Breast epithelium (tissue), 4 donors: ENCODE measurements around the gene CLIP1. TPM values are rescaled to one million over a fixed set of nuclear protein-coding genes. Genes with fewer than 3 reads are reported as not detected.
"Not testable (repeated sequence)": the region's sequence is repeated elsewhere in the genome, so short reads cannot be mapped to it uniquely, and the experiment has no call there.

Experiments used
- DNase-seq, 2 donors: peaks; one replicate each; pipeline ENCODE4 v3.0.0-alpha.2; 2019; ENCODE audit warnings: low spot score in 2 of 2
- H3K27ac ChIP-seq, 2 donors: fragments of 200-600 bp; sonication (generic) in 1 of 2; one replicate each; pipeline ENCODE4 v1.5.1; 2016 to 2019; ENCODE audit warnings: mild to moderate bottlenecking in 1 of 2
- H3K27me3 ChIP-seq, 2 donors: fragments of 200-600 bp; sonication (generic) in 1 of 2; one replicate each; pipeline versions ENCODE4 v1.5.1 to v1.6.0; 2017 to 2019; ENCODE audit warnings: control low read depth in 1 of 2, mild to moderate bottlenecking in 1 of 2
- H3K36me3 ChIP-seq: fragments of 200-600 bp; one replicate; pipeline ENCODE4 v1.5.1; 2019
- H3K4me1 ChIP-seq, 2 donors: fragments of 200-600 bp; sonication (generic); one replicate each; pipeline ENCODE4 v1.5.1; 2016 to 2019; ENCODE audit warnings: control low read depth in 1 of 2
- H3K4me3 ChIP-seq, 3 donors: fragments of 200-600 bp; sonication (generic); 1 replicate in 2 of 3; 2 replicates in 1 of 3; pipeline ENCODE4 v1.5.1; 2016 to 2019; ENCODE audit warnings: mild to moderate bottlenecking in 3 of 3, moderate library complexity in 2 of 3
- H3K9me3 ChIP-seq, 2 donors: fragments of 200-600 bp; sonication (generic) in 1 of 2; one replicate each; pipeline ENCODE4 v1.5.1; 2016 to 2019; ENCODE audit warnings: control low read depth in 1 of 2
- POLR2A ChIP-seq: fragments of 450-650 bp; IDR thresholded peaks from one replicate; pipeline ENCODE4 v1.6.1; 2016; ENCODE audit warnings: antibody characterized with exemption, mild to moderate bottlenecking, moderate library complexity
- POLR2AphosphoS5 ChIP-seq, 3 donors: sonication (generic); formaldehyde crosslinking; IDR thresholded peaks; one replicate each; pipeline ENCODE4 v1.6.1; 2017; ENCODE audit warnings: antibody characterized with exemption in 3 of 3
- intact Hi-C: fragments of 100-400 bp; cut with DNase I; formaldehyde crosslinking; loops from one replicate; pipeline ENCODE4 v1.15.1; 2023; ENCODE audit warnings: low total_unique reads
- total RNA-seq, 3 donors: library from RNA; depleted of rRNA; stranded (reverse); fragments of >200 nt; gene quantifications; one replicate each; pipeline ENCODE4 v1.1.0, GENCODE V29; 2016
- TF ChIP-seq, protein P1 (sequence below), 3 donors: fragments of 450-650 bp; IDR thresholded peaks; one replicate each; pipeline ENCODE4 v1.5.1; 2016 to 2017; ENCODE audit warnings: antibody characterized with exemption in 3 of 3, mild to moderate bottlenecking in 3 of 3, moderate library complexity in 3 of 3

CLIP1 gene
- total RNA-seq, 3 donors from 2014 or later: 86.9 to 126 (median 108) TPM

DNA sequence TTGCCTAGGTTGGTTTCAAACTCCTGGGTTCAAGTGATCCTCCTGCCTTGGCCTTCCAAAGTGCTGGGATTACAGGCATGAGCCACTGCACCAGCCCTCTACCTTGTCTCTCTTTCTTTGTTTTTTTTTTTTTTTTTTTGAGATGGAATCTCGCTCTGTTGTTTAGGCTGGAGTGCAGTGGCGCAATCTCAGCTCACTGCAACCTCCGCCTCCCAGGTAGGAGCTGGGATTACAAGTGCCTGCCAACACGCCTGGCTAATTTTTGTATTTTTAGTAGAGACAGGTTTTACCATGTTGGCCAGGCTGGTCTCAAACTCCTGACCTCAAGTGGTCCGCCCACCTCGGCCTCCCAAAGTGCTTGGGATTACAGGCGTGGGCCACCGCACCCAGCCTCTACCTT is 16.4 kb upstream of the CLIP1 start:
- H3K4me1 ChIP-seq, H3K4me3 ChIP-seq, H3K27me3 ChIP-seq, DNase-seq, H3K27ac ChIP-seq, H3K36me3 ChIP-seq, H3K9me3 ChIP-seq, intact Hi-C loops: not testable (repeated sequence)
- TF ChIP-seq, protein P1, sequence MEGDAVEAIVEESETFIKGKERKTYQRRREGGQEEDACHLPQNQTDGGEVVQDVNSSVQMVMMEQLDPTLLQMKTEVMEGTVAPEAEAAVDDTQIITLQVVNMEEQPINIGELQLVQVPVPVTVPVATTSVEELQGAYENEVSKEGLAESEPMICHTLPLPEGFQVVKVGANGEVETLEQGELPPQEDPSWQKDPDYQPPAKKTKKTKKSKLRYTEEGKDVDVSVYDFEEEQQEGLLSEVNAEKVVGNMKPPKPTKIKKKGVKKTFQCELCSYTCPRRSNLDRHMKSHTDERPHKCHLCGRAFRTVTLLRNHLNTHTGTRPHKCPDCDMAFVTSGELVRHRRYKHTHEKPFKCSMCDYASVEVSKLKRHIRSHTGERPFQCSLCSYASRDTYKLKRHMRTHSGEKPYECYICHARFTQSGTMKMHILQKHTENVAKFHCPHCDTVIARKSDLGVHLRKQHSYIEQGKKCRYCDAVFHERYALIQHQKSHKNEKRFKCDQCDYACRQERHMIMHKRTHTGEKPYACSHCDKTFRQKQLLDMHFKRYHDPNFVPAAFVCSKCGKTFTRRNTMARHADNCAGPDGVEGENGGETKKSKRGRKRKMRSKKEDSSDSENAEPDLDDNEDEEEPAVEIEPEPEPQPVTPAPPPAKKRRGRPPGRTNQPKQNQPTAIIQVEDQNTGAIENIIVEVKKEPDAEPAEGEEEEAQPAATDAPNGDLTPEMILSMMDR (IDR thresholded peaks at IDR 0.05): peak in 1 of 3 donors; percentile 11

DNA sequence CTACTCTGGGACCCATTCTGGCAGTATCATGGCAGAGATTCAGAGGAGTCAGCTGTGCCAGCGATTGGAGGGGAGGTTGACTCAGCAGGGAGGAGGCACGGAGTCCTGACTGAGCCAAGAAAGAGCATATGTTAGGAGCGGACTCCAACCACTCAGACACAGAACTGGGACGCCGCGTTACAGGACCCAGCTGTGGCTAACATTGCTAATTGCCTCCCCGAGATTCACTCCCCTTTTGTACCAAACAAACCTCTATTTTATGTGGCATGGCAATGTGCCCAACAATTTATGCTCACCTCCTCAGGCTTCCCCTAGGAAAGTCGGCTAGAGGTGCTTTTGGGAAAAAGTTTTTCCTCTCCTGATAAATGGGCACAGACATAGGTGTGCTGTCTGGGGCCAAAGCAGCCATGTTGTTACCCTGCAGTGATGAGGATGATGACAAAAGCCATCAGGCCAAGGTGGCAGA is 15.2 kb upstream of the CLIP1 start:
- peak in 1 of 2 donors; percentile 47 for DNase-seq
- no peaks in the 10 kb centered on the region for H3K36me3 ChIP-seq
- H3K9me3 ChIP-seq: no peaks in the 10 kb centered on the region
- peak overlapping the region in 1 of 3 donors; percentile 0 for H3K4me3 ChIP-seq
- intact Hi-C loops: no loop called here
- H3K27me3 ChIP-seq: no peaks in the 10 kb centered on the region
- TF ChIP-seq POLR2A: no peak
- TF ChIP-seq POLR2AphosphoS5 (IDR thresholded peaks at IDR 0.05): no peak
- TF ChIP-seq, protein P1 (IDR thresholded peaks at IDR 0.05): no peak
- H3K27ac ChIP-seq: peak overlapping the region; percentile 23 to 54
- H3K4me1 ChIP-seq: no peaks in the 10 kb centered on the region

DNA sequence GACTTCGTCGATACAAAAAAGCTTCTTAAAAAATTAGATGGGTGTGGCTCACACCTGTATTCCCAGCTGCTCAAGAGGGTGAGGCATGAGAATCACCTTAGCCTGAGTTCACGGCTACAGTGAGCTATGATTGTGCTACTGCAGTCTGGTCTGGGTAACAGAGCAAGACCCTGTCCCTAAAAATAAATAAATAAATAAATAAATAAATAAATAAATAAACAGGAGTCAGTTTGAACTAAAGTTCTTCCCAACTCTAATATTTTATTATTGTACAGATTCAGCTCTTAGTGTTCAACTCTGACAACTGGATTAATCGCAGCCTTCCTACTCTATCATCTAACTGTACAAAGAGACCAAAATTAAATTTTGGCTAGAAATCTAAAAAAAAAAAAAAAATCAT is 12.7 kb upstream of the CLIP1 start:
- intact Hi-C loops: no loop called here
- H3K36me3 ChIP-seq: no peaks in the 10 kb centered on the region
- H3K9me3 ChIP-seq: no peaks in the 10 kb centered on the region
- no peak for DNase-seq
- H3K4me1 ChIP-seq: no peaks in the 10 kb centered on the region
- TF ChIP-seq POLR2A: no peak
- no peak overlapping the region for H3K27ac ChIP-seq
- no peak overlapping the region for H3K4me3 ChIP-seq
- H3K27me3 ChIP-seq: no peaks in the 10 kb centered on the region

DNA sequence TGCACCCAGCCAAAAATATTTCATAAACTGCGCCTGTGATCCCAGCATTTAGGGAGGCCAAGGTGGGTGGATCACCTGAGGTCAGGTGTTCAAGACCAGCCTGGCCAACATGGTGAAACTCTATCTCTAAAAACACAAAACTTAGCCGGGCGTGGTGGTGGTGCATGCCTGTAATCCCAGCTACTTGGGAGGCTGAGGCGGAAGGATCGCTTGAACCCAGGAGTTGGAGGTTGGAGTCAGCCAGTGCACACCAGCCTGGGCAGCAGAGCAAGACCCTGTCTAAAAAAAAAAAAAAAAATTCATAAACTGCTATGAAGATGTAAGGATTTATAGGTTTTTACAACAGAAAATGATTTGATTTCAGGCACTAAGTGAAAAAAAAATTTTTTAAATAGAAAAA is 6.6 kb upstream of the CLIP1 start:
- H3K4me3 ChIP-seq, H3K36me3 ChIP-seq, H3K4me1 ChIP-seq, DNase-seq, H3K27me3 ChIP-seq, intact Hi-C loops, H3K27ac ChIP-seq, H3K9me3 ChIP-seq: not testable (repeated sequence)

DNA sequence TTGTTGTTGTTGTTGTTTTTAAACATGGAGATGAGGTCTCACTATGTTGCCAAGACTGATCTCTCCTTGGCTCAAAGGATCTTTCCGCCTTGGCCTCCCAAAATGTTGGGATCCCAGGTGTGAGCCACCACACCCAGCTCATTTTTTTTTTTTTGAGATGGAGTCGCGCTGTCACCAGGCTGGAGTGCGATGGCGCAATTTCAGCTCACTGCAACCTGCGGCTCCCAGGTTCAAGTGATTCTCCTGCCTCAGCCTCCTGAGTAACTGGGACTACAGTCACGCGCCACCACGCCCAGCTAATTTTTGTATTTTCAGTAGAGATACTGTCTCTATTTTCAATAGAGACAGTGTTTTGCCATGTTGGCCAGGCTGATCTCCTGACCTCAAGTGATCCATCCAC is 4.9 kb upstream of the CLIP1 start:
- TF ChIP-seq POLR2A (no peak), POLR2AphosphoS5 (IDR thresholded peaks at IDR 0.05) (no peak)
- TF ChIP-seq, protein P1 (IDR thresholded peaks at IDR 0.05): no peak
- intact Hi-C loops: no loop called here
- Histone ChIP-seq H3K4me1 (peaks cover 0 to 3% of the 10 kb centered on the region in 2 donors), H3K9me3 (no peaks in the 10 kb centered on the region), H3K27me3 (no peaks in the 10 kb centered on the region), H3K36me3 (no peaks in the 10 kb centered on the region), H3K27ac (no peak overlapping the region), H3K4me3 (no peak overlapping the region)
- DNase-seq: no peak

DNA sequence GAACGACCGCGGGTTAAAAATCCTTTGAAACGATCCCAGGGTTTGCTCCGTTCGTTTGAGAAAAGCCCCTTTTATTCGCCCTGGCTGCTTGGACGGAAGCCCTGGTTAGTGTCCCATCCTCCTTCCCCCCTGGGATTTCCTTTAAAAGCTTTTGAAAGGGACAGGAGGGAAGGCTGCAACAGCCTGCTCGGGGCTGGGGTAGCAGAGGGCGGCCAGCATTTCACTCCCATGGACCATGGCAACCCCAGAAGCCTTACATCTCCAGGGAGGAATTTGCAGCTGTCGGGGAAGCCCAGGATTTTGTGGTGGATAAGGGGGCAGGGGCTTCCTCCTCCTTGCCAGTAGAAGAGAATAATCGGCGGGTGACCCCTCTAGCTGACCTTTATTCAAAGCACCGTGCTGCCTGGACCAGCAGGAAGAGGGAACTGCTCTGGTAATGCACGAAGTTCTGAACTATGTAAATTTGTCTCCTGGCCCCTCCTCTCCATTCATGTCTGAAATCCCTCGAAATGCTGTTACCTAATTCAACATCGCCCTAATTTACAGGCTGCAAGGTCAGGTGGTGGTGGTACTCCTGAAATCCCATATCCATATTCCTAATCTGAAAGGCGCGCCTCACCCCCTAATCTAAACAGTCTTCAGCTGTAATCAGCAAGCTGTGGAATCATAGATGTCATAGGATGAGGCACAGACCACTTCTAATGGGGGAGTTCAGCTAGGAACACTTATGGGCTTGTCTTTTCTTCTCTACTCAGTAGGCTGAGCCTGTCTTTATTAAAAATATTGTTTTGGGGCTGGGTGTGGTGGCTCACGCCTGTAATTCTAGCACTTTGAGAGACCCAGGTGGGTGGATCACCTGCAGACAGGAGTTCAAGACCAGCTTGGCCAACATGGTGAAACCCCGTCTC is 1.0 kb upstream of the CLIP1 start:
- Histone ChIP-seq H3K27me3 (no peaks in the 10 kb centered on the region), H3K27ac (peak overlapping the region; percentile 100), H3K4me1 (peaks cover 0 to 12% of the 10 kb centered on the region in 2 donors), H3K4me3 (peak overlapping the region; percentile 92 to 98 (median 98)), H3K36me3 (no peaks in the 10 kb centered on the region), H3K9me3 (no peaks in the 10 kb centered on the region)
- TF ChIP-seq POLR2A (no peak), POLR2AphosphoS5 (IDR thresholded peaks at IDR 0.05) (no peak)
- TF ChIP-seq, protein P1 (IDR thresholded peaks at IDR 0.05): no peak
- intact Hi-C loops: no loop called here
- DNase-seq: no peak
